Forelimb muscle (tissue), 1 donor: Measurements from ENCODE around the gene PABPC3. TPM values are rescaled to one million over a fixed set of nuclear protein-coding genes. Genes with fewer than 3 reads are reported as not detected.

ENCODE experiments used
- DNase-seq: peaks from one replicate; pipeline ENCODE4 v3.0.0-alpha.2; 2013; ENCODE audit warnings: low read depth
- polyA plus RNA-seq: library from polyadenylated mRNA; unstranded; fragments of 120-200 nt; gene quantifications from one replicate; pipeline ENCODE4 v1.2.1, GENCODE V29; 2013; ENCODE audit not compliant: insufficient read length

PABPC3 gene
- polyA plus RNA-seq, 1 donor, result 0.25 TPM

- DNase-seq, result no peak
Measured at GRCh38 chr13:25111585-25111956, 15.6 kb downstream of the PABPC3 start.

GRCh38 chr13:25112695-25113255, 16.8 kb downstream of the PABPC3 start:
- no peak for DNase-seq

GRCh38 chr13:25114220-25114619, 18.3 kb downstream of the PABPC3 start:
- peak; percentile 49 for DNase-seq

GRCh38 chr13:25116044-25116443, 20.1 kb downstream of the PABPC3 start:
- no peak for DNase-seq

GRCh38 chr13:25117312-25117711, 21.4 kb downstream of the PABPC3 start:
- no peak for DNase-seq

GRCh38 chr13:25118378-25118905, 22.5 kb downstream of the PABPC3 start:
- DNase-seq, result no peak

GRCh38 chr13:25130944-25131343, 35.0 kb downstream of the PABPC3 start:
- DNase-seq, result no peak

- no peak for DNase-seq
Measured at GRCh38 chr13:25131881-25132420, 36.0 kb downstream of the PABPC3 start.

- DNase-seq, result no peak
Measured at GRCh38 chr13:25132751-25133390, 36.9 kb downstream of the PABPC3 start.

GRCh38 chr13:25135896-25136295, 40.0 kb downstream of the PABPC3 start:
- DNase-seq, result no peak

- no peak for DNase-seq
Measured at GRCh38 chr13:25136880-25137787, 41.2 kb downstream of the PABPC3 start.

- no peak for DNase-seq
Measured at GRCh38 chr13:25137788-25138115, 41.8 kb downstream of the PABPC3 start.

GRCh38 chr13:25141042-25141441, 45.1 kb downstream of the PABPC3 start:
- DNase-seq, result no peak

- DNase-seq, result no peak
Measured at GRCh38 chr13:25143706-25144105, 47.8 kb downstream of the PABPC3 start.

- DNase-seq, result no peak
Measured at GRCh38 chr13:25147638-25148401, 51.9 kb downstream of the PABPC3 start.

GRCh38 chr13:25148402-25148771, 52.5 kb downstream of the PABPC3 start:
- DNase-seq, result no peak

Other genes with a start within 250 kb of the PABPC3 start
- gene AMER2, start 76.2 kb downstream of the PABPC3 start, polyA plus RNA-seq, result 0.03 TPM
- gene MTMR6, start 191.4 kb downstream of the PABPC3 start, polyA plus RNA-seq, result 10.6 TPM
- 40.8 TPM for gene NUP58, start 205.5 kb downstream of the PABPC3 start, polyA plus RNA-seq